ENCODE data around the gene ABO.

ABO gene

GRCh38 chr9:133315997-133316396, 41.0 kb upstream of the ABO start:
- no peak overlapping the region for H3K4me2 ChIP-seq (ENCODE audit: low read length)
- H3K4me3 ChIP-seq (ENCODE audit: low read length) = no peak overlapping the region
- no peaks in the 10 kb centered on the region for H3F3A ChIP-seq (ENCODE audit: control insufficient read depth, insufficient read depth)
- H3K27ac ChIP-seq (ENCODE audit: low read depth, low read length) = no peak overlapping the region
- no peaks in the 10 kb centered on the region for H3K9me2 ChIP-seq (replicated peaks; ENCODE audit: control insufficient read depth, low read length)
- H4K20me1 ChIP-seq (ENCODE audit: control insufficient read depth, insufficient read depth, low read depth, low read length) = no peaks in the 10 kb centered on the region
- no peaks in the 10 kb centered on the region for H3K9me3 ChIP-seq (ENCODE audit: control insufficient read depth, insufficient read depth, low read length)
- TF ChIP-seq, protein P1, sequence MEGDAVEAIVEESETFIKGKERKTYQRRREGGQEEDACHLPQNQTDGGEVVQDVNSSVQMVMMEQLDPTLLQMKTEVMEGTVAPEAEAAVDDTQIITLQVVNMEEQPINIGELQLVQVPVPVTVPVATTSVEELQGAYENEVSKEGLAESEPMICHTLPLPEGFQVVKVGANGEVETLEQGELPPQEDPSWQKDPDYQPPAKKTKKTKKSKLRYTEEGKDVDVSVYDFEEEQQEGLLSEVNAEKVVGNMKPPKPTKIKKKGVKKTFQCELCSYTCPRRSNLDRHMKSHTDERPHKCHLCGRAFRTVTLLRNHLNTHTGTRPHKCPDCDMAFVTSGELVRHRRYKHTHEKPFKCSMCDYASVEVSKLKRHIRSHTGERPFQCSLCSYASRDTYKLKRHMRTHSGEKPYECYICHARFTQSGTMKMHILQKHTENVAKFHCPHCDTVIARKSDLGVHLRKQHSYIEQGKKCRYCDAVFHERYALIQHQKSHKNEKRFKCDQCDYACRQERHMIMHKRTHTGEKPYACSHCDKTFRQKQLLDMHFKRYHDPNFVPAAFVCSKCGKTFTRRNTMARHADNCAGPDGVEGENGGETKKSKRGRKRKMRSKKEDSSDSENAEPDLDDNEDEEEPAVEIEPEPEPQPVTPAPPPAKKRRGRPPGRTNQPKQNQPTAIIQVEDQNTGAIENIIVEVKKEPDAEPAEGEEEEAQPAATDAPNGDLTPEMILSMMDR (IDR thresholded peaks at IDR 0.05; ENCODE audit: low read depth, low read length, poor library complexity, severe bottlenecking) = no peak
- no peak for TF ChIP-seq EZH2phosphoT487 (IDR thresholded peaks at IDR 0.05; ENCODE audit: borderline replicate concordance, low read length)
- H3K36me3 ChIP-seq (ENCODE audit: control insufficient read depth, low read length) = no peaks in the 10 kb centered on the region
- no peaks in the 10 kb centered on the region for H3K79me2 ChIP-seq (ENCODE audit: control insufficient read depth, low read length)
- H3K4me1 ChIP-seq (ENCODE audit: control insufficient read depth, low read length) = no peaks in the 10 kb centered on the region
- H3K27me3 ChIP-seq (ENCODE audit: control insufficient read depth, low read length) = no peaks in the 10 kb centered on the region

DNA sequence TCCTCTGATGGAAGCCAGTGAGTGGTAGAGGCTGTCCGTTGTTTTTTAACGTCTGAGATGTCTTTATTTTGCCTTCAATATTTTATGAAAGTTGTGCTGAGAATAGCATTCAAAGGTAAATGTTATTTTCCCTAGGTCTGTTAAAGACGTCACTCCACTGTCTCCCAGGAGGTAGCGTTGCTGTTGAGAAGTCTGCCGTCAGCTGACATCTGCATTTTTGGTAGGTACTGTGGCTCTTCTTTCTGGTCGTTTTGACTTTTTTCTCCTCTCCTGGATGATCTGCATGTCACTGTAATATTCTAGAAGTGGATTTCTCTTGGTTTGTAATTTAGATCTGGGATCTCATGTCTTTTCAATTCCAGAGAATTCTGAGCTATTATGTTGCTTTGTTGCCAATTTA, 34.6 kb upstream of the ABO start:
- no peak overlapping the region for H3K4me3 ChIP-seq (ENCODE audit: low read length)
- no peak for TF ChIP-seq EZH2phosphoT487 (IDR thresholded peaks at IDR 0.05; ENCODE audit: borderline replicate concordance, low read length)
- TF ChIP-seq, protein P1 (IDR thresholded peaks at IDR 0.05; ENCODE audit: low read depth, low read length, poor library complexity, severe bottlenecking) = no peak
- H3K4me2 ChIP-seq (ENCODE audit: low read length) = no peak overlapping the region
- H3K9me2 ChIP-seq (replicated peaks; ENCODE audit: control insufficient read depth, low read length) = no peaks in the 10 kb centered on the region
- no peaks in the 10 kb centered on the region for H3K9me3 ChIP-seq (ENCODE audit: control insufficient read depth, insufficient read depth, low read length)
- no peaks in the 10 kb centered on the region for H3K79me2 ChIP-seq (ENCODE audit: control insufficient read depth, low read length)
- no peaks in the 10 kb centered on the region for H3K36me3 ChIP-seq (ENCODE audit: control insufficient read depth, low read length)
- no peaks in the 10 kb centered on the region for H3F3A ChIP-seq (ENCODE audit: control insufficient read depth, insufficient read depth)
- H3K4me1 ChIP-seq (ENCODE audit: control insufficient read depth, low read length) = no peaks in the 10 kb centered on the region
- no peaks in the 10 kb centered on the region for H4K20me1 ChIP-seq (ENCODE audit: control insufficient read depth, insufficient read depth, low read depth, low read length)
- H3K27me3 ChIP-seq (ENCODE audit: control insufficient read depth, low read length) = no peaks in the 10 kb centered on the region
- H3K27ac ChIP-seq (ENCODE audit: low read depth, low read length) = no peak overlapping the region

DNA sequence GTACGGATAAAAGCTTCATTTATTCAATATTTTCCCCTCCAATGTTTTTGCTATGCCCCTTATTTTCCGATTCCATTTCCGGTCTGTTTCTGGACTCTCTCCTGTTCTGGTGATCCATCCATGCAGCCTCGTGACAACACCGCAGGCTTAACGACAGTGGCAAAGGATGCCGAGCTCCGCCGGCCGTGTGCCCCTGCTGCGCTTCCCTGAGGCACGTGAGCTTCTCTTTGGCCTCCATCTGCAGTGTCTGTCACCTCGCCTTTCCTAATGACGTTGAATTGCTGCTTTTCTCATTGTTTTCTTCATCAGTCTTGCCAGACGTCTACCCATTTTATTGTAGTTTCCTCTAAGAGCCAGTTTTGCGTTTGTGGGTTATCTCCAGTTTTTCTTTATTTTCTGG, 32.3 kb upstream of the ABO start:
- Histone ChIP-seq H3K4me2 (ENCODE audit: low read length) (no peak overlapping the region), H3K79me2 (ENCODE audit: control insufficient read depth, low read length) (no peaks in the 10 kb centered on the region), H3K9me2 (replicated peaks; ENCODE audit: control insufficient read depth, low read length) (no peaks in the 10 kb centered on the region), H3F3A (ENCODE audit: control insufficient read depth, insufficient read depth) (no peaks in the 10 kb centered on the region), H4K20me1 (ENCODE audit: control insufficient read depth, insufficient read depth, low read depth, low read length) (no peaks in the 10 kb centered on the region), H3K4me3 (ENCODE audit: low read length) (no peak overlapping the region), H3K4me1 (ENCODE audit: control insufficient read depth, low read length) (no peaks in the 10 kb centered on the region), H3K27ac (ENCODE audit: low read depth, low read length) (no peak overlapping the region), H3K36me3 (ENCODE audit: control insufficient read depth, low read length) (no peaks in the 10 kb centered on the region), H3K9me3 (ENCODE audit: control insufficient read depth, insufficient read depth, low read length) (no peaks in the 10 kb centered on the region), H3K27me3 (ENCODE audit: control insufficient read depth, low read length) (no peaks in the 10 kb centered on the region)
- TF ChIP-seq EZH2phosphoT487 (IDR thresholded peaks at IDR 0.05; ENCODE audit: borderline replicate concordance, low read length) = no peak

DNA sequence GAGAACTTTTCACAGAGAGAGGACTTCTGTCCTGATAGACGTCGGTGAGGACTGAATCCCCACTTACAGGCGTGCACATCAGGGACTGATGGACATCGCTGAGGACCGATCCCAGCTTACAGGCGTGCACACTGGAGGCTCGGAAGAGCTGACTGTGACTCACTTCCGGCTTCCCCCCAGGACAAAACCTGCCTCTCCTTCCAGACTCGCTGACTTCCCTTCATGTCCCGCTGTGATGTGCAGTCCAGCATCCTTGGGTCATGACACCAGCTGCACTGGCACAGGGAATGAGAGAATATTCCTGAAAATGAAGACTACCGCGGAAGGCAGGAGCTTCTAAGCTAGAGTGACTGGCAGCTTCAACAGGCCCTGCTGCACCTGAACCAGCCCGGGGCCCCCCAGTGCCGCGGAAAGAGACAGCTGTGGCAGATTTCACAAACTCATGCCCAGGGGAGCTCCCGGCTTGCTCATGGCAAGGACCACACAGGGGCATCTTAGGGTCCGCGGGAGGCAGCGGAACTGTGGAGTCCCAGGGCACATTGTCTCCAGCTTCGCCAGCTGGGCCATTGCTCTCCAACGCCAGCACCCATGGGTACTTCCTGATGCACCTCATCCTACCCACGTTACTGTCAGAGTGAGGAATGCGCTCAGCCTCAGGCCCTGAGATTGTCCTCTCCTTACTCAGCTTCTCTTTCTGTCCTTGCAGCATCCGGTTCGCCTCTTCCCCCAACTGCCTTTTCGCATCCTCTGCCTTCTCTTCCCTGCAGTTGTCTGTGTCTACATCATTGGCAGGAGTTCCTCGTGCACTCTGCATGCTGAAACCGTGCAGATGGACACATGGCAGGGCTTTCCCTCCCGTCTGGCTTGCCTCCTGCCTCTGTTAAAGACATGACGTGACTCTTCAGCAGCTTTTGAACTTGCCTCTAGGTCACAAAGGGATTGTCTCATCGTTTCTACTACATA, 31.5 kb upstream of the ABO start:
- H3K4me1 ChIP-seq (ENCODE audit: control insufficient read depth, low read length) = no peaks in the 10 kb centered on the region
- H3K27ac ChIP-seq (ENCODE audit: low read depth, low read length) = no peak overlapping the region
- no peak overlapping the region for H3K4me3 ChIP-seq (ENCODE audit: low read length)
- H3F3A ChIP-seq (ENCODE audit: control insufficient read depth, insufficient read depth) = no peaks in the 10 kb centered on the region
- no peaks in the 10 kb centered on the region for H3K9me2 ChIP-seq (replicated peaks; ENCODE audit: control insufficient read depth, low read length)
- no peaks in the 10 kb centered on the region for H3K79me2 ChIP-seq (ENCODE audit: control insufficient read depth, low read length)
- H3K9me3 ChIP-seq (ENCODE audit: control insufficient read depth, insufficient read depth, low read length) = no peaks in the 10 kb centered on the region
- TF ChIP-seq, protein P1 (IDR thresholded peaks at IDR 0.05; ENCODE audit: low read depth, low read length, poor library complexity, severe bottlenecking) = no peak
- TF ChIP-seq EZH2phosphoT487 (IDR thresholded peaks at IDR 0.05; ENCODE audit: borderline replicate concordance, low read length) = no peak
- no peaks in the 10 kb centered on the region for H3K36me3 ChIP-seq (ENCODE audit: control insufficient read depth, low read length)
- no peaks in the 10 kb centered on the region for H4K20me1 ChIP-seq (ENCODE audit: control insufficient read depth, insufficient read depth, low read depth, low read length)
- H3K4me2 ChIP-seq (ENCODE audit: low read length) = no peak overlapping the region
- H3K27me3 ChIP-seq (ENCODE audit: control insufficient read depth, low read length) = no peaks in the 10 kb centered on the region

All from DOHH2 (cell line).